Measurements from ENCODE around the gene FADS2. TPM values are rescaled to one million over a fixed set of nuclear protein-coding genes. Genes with fewer than 3 reads are reported as not detected.

The FADS2 gene
- total and polyA plus RNA-seq, 9 of the 15 experiments (the other 6 are each of a cell fraction or from before 2014, with no cell fraction given) = 2.9 to 42.8 (median 16.2) TPM

GRCh38 chr11:61791737-61792309 is 36.3 kb upstream of the FADS2 start (continued):
- TF ChIP-seq, protein P1, sequence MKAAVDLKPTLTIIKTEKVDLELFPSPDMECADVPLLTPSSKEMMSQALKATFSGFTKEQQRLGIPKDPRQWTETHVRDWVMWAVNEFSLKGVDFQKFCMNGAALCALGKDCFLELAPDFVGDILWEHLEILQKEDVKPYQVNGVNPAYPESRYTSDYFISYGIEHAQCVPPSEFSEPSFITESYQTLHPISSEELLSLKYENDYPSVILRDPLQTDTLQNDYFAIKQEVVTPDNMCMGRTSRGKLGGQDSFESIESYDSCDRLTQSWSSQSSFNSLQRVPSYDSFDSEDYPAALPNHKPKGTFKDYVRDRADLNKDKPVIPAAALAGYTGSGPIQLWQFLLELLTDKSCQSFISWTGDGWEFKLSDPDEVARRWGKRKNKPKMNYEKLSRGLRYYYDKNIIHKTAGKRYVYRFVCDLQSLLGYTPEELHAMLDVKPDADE (conservative IDR thresholded peaks at IDR 0.05; ENCODE audit: control insufficient read depth, low read depth, low read length) = 0 out of 2 replicates have a peak, but pooled peaks have one; percentile 10
- TF ChIP-seq EHMT2 (IDR thresholded peaks at IDR 0.05) (no peak), PTRF (tag; IDR thresholded peaks at IDR 0.05) (no peak), RREB1 (CRISPR knock-in tag; IDR thresholded peaks at IDR 0.05) (no peak), SUPT5H (IDR thresholded peaks at IDR 0.05) (no peak), MTA2 (IDR thresholded peaks at IDR 0.05; ENCODE audit: low read depth) (no peak), RFX1 (IDR thresholded peaks at IDR 0.05) (peak; percentile 22; the same call in 1 of the 2 replicates)
- TF ChIP-seq, protein P2, sequence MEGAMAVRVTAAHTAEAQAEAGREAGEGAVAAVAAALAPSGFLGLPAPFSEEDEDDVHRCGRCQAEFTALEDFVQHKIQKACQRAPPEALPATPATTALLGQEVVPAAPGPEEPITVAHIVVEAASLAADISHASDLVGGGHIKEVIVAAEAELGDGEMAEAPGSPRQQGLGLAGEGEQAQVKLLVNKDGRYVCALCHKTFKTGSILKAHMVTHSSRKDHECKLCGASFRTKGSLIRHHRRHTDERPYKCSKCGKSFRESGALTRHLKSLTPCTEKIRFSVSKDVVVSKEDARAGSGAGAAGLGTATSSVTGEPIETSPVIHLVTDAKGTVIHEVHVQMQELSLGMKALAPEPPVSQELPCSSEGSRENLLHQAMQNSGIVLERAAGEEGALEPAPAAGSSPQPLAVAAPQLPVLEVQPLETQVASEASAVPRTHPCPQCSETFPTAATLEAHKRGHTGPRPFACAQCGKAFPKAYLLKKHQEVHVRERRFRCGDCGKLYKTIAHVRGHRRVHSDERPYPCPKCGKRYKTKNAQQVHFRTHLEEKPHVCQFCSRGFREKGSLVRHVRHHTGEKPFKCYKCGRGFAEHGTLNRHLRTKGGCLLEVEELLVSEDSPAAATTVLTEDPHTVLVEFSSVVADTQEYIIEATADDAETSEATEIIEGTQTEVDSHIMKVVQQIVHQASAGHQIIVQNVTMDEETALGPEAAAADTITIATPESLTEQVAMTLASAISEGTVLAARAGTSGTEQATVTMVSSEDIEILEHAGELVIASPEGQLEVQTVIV (CRISPR knock-in tag; IDR thresholded peaks at IDR 0.05; ENCODE audit: borderline replicate concordance) = no peak
- TF ChIP-seq, protein P3, sequence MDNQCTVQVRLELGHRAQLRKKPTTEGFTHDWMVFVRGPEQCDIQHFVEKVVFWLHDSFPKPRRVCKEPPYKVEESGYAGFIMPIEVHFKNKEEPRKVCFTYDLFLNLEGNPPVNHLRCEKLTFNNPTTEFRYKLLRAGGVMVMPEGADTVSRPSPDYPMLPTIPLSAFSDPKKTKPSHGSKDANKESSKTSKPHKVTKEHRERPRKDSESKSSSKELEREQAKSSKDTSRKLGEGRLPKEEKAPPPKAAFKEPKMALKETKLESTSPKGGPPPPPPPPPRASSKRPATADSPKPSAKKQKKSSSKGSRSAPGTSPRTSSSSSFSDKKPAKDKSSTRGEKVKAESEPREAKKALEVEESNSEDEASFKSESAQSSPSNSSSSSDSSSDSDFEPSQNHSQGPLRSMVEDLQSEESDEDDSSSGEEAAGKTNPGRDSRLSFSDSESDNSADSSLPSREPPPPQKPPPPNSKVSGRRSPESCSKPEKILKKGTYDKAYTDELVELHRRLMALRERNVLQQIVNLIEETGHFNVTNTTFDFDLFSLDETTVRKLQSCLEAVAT (IDR thresholded peaks at IDR 0.05) = peak; percentile 19 to 57; a peak in 1 of 4 replicates
- TF ChIP-seq, protein P4, sequence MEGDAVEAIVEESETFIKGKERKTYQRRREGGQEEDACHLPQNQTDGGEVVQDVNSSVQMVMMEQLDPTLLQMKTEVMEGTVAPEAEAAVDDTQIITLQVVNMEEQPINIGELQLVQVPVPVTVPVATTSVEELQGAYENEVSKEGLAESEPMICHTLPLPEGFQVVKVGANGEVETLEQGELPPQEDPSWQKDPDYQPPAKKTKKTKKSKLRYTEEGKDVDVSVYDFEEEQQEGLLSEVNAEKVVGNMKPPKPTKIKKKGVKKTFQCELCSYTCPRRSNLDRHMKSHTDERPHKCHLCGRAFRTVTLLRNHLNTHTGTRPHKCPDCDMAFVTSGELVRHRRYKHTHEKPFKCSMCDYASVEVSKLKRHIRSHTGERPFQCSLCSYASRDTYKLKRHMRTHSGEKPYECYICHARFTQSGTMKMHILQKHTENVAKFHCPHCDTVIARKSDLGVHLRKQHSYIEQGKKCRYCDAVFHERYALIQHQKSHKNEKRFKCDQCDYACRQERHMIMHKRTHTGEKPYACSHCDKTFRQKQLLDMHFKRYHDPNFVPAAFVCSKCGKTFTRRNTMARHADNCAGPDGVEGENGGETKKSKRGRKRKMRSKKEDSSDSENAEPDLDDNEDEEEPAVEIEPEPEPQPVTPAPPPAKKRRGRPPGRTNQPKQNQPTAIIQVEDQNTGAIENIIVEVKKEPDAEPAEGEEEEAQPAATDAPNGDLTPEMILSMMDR (IDR thresholded peaks at IDR 0.05 in 2 of 3, conservative IDR thresholded peaks at IDR 0.05 in 1 of 3; ENCODE audit: insufficient read depth in 2 of 3, low read depth in 1 of 3, low read length in 3 of 3) = peak in 2 of 3 experiments; percentile 7 to 29; a peak in 1 of 6 replicates
- TF ChIP-seq, protein P5, sequence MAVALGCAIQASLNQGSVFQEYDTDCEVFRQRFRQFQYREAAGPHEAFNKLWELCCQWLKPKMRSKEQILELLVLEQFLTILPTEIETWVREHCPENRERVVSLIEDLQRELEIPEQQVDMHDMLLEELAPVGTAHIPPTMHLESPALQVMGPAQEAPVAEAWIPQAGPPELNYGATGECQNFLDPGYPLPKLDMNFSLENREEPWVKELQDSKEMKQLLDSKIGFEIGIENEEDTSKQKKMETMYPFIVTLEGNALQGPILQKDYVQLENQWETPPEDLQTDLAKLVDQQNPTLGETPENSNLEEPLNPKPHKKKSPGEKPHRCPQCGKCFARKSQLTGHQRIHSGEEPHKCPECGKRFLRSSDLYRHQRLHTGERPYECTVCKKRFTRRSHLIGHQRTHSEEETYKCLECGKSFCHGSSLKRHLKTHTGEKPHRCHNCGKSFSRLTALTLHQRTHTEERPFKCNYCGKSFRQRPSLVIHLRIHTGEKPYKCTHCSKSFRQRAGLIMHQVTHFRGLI (CRISPR knock-in tag; IDR thresholded peaks at IDR 0.05) = no peak
